ENCODE results near the gene ANKRA2. TPM values are rescaled to one million over a fixed set of nuclear protein-coding genes. Genes with fewer than 3 reads are reported as not detected.

Gene ANKRA2
- total RNA-seq, 6 donors from 2014 or later: 14.1 to 84.9 (median 19.7) TPM

DNA sequence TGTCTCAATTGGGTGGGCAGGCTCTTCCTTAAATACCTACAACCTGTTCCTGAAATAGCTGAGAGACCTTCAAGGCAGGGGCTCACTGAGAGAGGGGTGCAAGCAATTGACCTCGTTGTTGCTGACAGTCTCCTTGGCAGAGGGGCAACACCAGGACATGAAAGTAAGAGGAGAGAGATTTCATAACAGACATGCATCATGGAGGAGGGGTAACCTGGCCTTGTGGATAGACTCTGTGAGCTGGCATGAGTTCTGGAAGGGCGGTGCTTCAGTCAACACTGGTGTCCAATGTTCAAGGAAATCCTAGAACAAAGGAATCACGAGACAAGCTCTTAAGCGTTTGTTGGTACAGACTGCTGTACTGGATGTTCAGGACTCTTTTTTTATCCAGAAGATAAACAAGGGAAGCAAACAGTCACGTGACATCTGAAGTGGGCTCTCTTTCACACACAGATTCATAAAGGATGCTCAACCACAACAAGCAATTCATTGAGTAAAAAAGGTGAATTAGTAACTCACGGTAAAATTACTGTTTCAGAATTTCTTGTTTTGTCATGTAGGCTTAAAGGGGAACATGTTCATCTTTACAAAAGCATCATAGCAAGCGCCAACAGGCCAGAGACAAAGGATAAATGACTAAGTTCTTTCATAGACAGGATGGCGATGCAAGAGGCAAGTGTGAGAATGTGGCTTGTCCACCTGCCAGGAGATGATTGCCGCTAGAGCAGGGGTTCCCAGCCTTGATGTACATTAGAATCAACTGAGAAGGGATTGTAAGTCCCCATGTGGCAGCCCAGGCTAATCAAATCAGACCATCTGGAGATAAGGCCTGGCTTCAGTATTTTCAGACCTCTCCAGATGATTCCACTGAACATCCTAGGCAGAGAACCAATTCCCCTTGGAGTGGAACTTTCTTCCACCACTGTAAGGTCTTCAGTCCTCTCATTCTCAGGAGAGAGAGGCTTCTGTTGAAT lies 20.7 kb downstream of the ANKRA2 start:
- peak; percentile 40 to 56 for ATAC-seq (ENCODE audit: low FRiP score in 2 of 2)
- no peaks in the 10 kb centered on the region for H3K36me3 ChIP-seq
- no peak for TF ChIP-seq CTCF (IDR thresholded peaks at IDR 0.05)
- TF ChIP-seq EP300 (IDR thresholded peaks at IDR 0.05): peak in 2 of 4 donors; percentile 78 to 90
- no peak for TF ChIP-seq POLR2A (IDR thresholded peaks at IDR 0.05)
- TF ChIP-seq POLR2AphosphoS5 (IDR thresholded peaks at IDR 0.05): peak in 1 of 2 donors; percentile 73
- H3K27ac ChIP-seq: peak overlapping the region in 3 of 4 donors; percentile 9 to 79 (median 75)
- DNase-seq: peak in 1 of 2 donors; percentile 76
- H3K4me1 ChIP-seq: peaks cover 15 to 40% (median 24%) of the 10 kb centered on the region in 4 donors
- WGBS, 2 donors: 47 to 52% methylated on average over 9 of the region's 9 CpGs
- no peaks in the 10 kb centered on the region for H3K9me3 ChIP-seq
- no peak overlapping the region for H3K4me3 ChIP-seq
- H3K27me3 ChIP-seq: no peaks in the 10 kb centered on the region

DNA sequence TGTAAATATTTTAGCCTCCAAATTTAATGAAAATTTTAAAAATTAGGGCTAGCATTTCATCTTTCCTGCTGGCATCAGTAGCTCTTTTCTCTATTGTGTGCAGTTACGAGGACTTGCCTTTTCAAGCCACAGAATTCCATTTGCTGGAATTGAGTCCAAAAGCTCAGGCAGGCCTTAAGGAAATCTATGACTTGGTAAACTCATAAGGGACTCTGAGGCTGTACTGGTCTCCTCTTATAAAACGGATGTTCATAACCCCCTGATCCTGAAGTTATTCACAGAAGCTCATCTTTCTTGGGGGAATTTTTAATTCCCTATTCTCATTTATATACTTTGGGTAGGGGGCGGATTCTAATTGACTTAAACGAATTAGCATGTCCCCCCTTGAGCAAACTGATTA lies 23.4 kb downstream of the ANKRA2 start:
- Histone ChIP-seq H3K9me3 (no peaks in the 10 kb centered on the region), H3K4me1 (peaks cover 15 to 40% (median 24%) of the 10 kb centered on the region in 4 donors), H3K27ac (peak overlapping the region; percentile 26 to 79 (median 59)), H3K36me3 (no peaks in the 10 kb centered on the region), H3K4me3 (no peak overlapping the region), H3K27me3 (no peaks in the 10 kb centered on the region)
- TF ChIP-seq POLR2AphosphoS5 (IDR thresholded peaks at IDR 0.05) (no peak), EP300 (IDR thresholded peaks at IDR 0.05) (no peak), CTCF (IDR thresholded peaks at IDR 0.05) (no peak), POLR2A (IDR thresholded peaks at IDR 0.05) (no peak)
- DNase-seq (no peak), ATAC-seq (ENCODE audit: low FRiP score in 2 of 2) (no peak)
- 62 to 76% methylated on average over 4 of the region's 4 CpGs for WGBS, 2 donors

GRCh38 chr5:73540192-73540591 lies 25.2 kb downstream of the ANKRA2 start:
- no peaks in the 10 kb centered on the region for H3K36me3 ChIP-seq
- no peak overlapping the region for H3K4me3 ChIP-seq
- no peak for DNase-seq
- no peak for ATAC-seq (ENCODE audit: low FRiP score in 2 of 2)
- H3K27ac ChIP-seq: peak overlapping the region in 1 of 4 donors; percentile 79
- H3K9me3 ChIP-seq: no peaks in the 10 kb centered on the region
- H3K4me1 ChIP-seq: peaks cover 15 to 38% (median 25%) of the 10 kb centered on the region in 4 donors
- no peaks in the 10 kb centered on the region for H3K27me3 ChIP-seq
- 75 to 82% methylated on average over 3 of the region's 3 CpGs for WGBS, 2 donors
- TF ChIP-seq POLR2A (IDR thresholded peaks at IDR 0.05) (no peak), CTCF (IDR thresholded peaks at IDR 0.05) (no peak), EP300 (IDR thresholded peaks at IDR 0.05) (no peak), POLR2AphosphoS5 (IDR thresholded peaks at IDR 0.05) (no peak)

DNA sequence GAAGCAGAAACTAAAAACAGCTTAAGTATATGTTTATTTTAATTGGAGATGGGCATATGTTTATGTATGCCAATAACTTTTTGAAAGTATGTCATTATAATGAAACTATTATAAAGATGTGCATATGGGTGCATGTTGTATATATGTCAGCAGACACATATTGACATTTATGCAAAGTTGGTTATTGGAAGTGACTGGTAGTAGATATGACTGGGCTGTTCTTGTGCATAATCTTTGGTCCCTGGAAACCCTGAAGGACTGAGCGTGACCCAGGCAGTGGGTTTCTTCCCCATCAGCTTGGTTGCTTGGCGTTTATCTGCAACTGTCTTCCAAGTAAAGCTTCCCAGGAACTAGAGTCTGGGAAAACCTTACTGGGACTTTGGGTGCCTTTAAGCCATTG lies 25.7 kb downstream of the ANKRA2 start:
- no peaks in the 10 kb centered on the region for H3K36me3 ChIP-seq
- 82 to 95% methylated on average over 2 of the region's 2 CpGs for WGBS, 2 donors
- TF ChIP-seq CTCF (IDR thresholded peaks at IDR 0.05) (no peak), POLR2AphosphoS5 (IDR thresholded peaks at IDR 0.05) (no peak), EP300 (IDR thresholded peaks at IDR 0.05) (no peak), POLR2A (IDR thresholded peaks at IDR 0.05) (no peak)

More for the DNA sequence above, 25.7 kb downstream of the ANKRA2 start:
- H3K27me3 ChIP-seq: no peaks in the 10 kb centered on the region
- H3K4me3 ChIP-seq: no peak overlapping the region
- H3K9me3 ChIP-seq: no peaks in the 10 kb centered on the region
- DNase-seq: no peak
- peaks cover 10 to 34% (median 23%) of the 10 kb centered on the region in 4 donors for H3K4me1 ChIP-seq
- H3K27ac ChIP-seq: no peak overlapping the region
- no peak for ATAC-seq (ENCODE audit: low FRiP score in 2 of 2)
